ENCODE results near the gene FBN2. TPM values are rescaled to one million over a fixed set of nuclear protein-coding genes. Genes with fewer than 3 reads are reported as not detected.

Gene FBN2
- polyA plus RNA-seq, 1 donor from 2014 or later, result 1.6 TPM

GRCh38 chr5:128412145-128412930 is 125.7 kb downstream of the FBN2 start:
- Histone ChIP-seq H3K4me2 (ENCODE audit: low read length) (no peak overlapping the region), H3K27ac (ENCODE audit: low read length) (no peak overlapping the region), H4K20me1 (ENCODE audit: insufficient read depth) (no peaks in the 10 kb centered on the region), H3K9ac (ENCODE audit: low read length) (no peak overlapping the region), H3F3A (ENCODE audit: insufficient read depth, low read length, poor library complexity, severe bottlenecking) (no peaks in the 10 kb centered on the region), H3K79me2 (replicated peaks; ENCODE audit: insufficient read depth, low read length) (no peaks in the 10 kb centered on the region), H3K9me2 (ENCODE audit: insufficient read depth, low read length) (no peaks in the 10 kb centered on the region), H3K27me3 (ENCODE audit: insufficient read depth, low read depth, low read length) (no peaks in the 10 kb centered on the region), H2AFZ (ENCODE audit: low read depth, low read length) (no peak overlapping the region), H3K4me3 (ENCODE audit: low read length) (no peak overlapping the region), H3K9me3 (ENCODE audit: low read length) (no peaks in the 10 kb centered on the region), H3K36me3 (ENCODE audit: insufficient read depth, low read length) (no peaks in the 10 kb centered on the region)
- no peak for TF ChIP-seq EP300 (conservative IDR thresholded peaks at IDR 0.05; ENCODE audit: poor library complexity, severe bottlenecking)
- no peak for TF ChIP-seq POLR2AphosphoS5 (IDR thresholded peaks at IDR 0.05)
- no peak for TF ChIP-seq TAF1 (IDR thresholded peaks at IDR 0.05; ENCODE audit: low read depth)
- TF ChIP-seq RAD21 (conservative IDR thresholded peaks at IDR 0.05), result no peak
- no peak for TF ChIP-seq CTCF (IDR thresholded peaks at IDR 0.05; ENCODE audit: poor library complexity, severe bottlenecking)
- TF ChIP-seq EZH2 (IDR thresholded peaks at IDR 0.05; ENCODE audit: borderline replicate concordance, insufficient read depth, low read length, poor library complexity, severe bottlenecking), result no peak
- TF ChIP-seq SMC3 (conservative IDR thresholded peaks at IDR 0.05; ENCODE audit: poor library complexity), result no peak
- TF ChIP-seq REST (IDR thresholded peaks at IDR 0.05; ENCODE audit: borderline replicate concordance), result no peak
- TF ChIP-seq MXI1 (conservative IDR thresholded peaks at IDR 0.05; ENCODE audit: poor library complexity, severe bottlenecking), result no peak

GRCh38 chr5:128409166-128409800 is 128.8 kb downstream of the FBN2 start:
- H3K4me2 ChIP-seq (ENCODE audit: low read length), result no peak overlapping the region
- H3K9ac ChIP-seq (ENCODE audit: low read length), result no peak overlapping the region
- H3K27ac ChIP-seq (ENCODE audit: low read length), result no peak overlapping the region
- H3K9me3 ChIP-seq (ENCODE audit: low read length), result no peaks in the 10 kb centered on the region
- no peaks in the 10 kb centered on the region for H4K20me1 ChIP-seq (ENCODE audit: insufficient read depth)
- no peak for TF ChIP-seq POLR2AphosphoS5 (IDR thresholded peaks at IDR 0.05)
- no peak for TF ChIP-seq SMC3 (conservative IDR thresholded peaks at IDR 0.05; ENCODE audit: poor library complexity)
- TF ChIP-seq CTCF (IDR thresholded peaks at IDR 0.05; ENCODE audit: poor library complexity, severe bottlenecking), result no peak
- TF ChIP-seq EZH2 (IDR thresholded peaks at IDR 0.05; ENCODE audit: borderline replicate concordance, insufficient read depth, low read length, poor library complexity, severe bottlenecking), result no peak
- no peak for TF ChIP-seq TAF1 (IDR thresholded peaks at IDR 0.05; ENCODE audit: low read depth)
- no peak for TF ChIP-seq RAD21 (conservative IDR thresholded peaks at IDR 0.05)
- TF ChIP-seq MXI1 (conservative IDR thresholded peaks at IDR 0.05; ENCODE audit: poor library complexity, severe bottlenecking), result no peak
- TF ChIP-seq EP300 (conservative IDR thresholded peaks at IDR 0.05; ENCODE audit: poor library complexity, severe bottlenecking), result no peak
- no peak for TF ChIP-seq REST (IDR thresholded peaks at IDR 0.05; ENCODE audit: borderline replicate concordance)
- H3K9me2 ChIP-seq (ENCODE audit: insufficient read depth, low read length), result no peaks in the 10 kb centered on the region
- H3F3A ChIP-seq (ENCODE audit: insufficient read depth, low read length, poor library complexity, severe bottlenecking), result no peaks in the 10 kb centered on the region
- H3K36me3 ChIP-seq (ENCODE audit: insufficient read depth, low read length), result no peaks in the 10 kb centered on the region
- no peak overlapping the region for H3K4me3 ChIP-seq (ENCODE audit: low read length)
- H3K27me3 ChIP-seq (ENCODE audit: insufficient read depth, low read depth, low read length), result no peaks in the 10 kb centered on the region
- no peak overlapping the region for H2AFZ ChIP-seq (ENCODE audit: low read depth, low read length)
- no peaks in the 10 kb centered on the region for H3K79me2 ChIP-seq (replicated peaks; ENCODE audit: insufficient read depth, low read length)
